Uterus (tissue), 4 donors: ENCODE results near the gene SEC14L1. TPM values are rescaled to one million over a fixed set of nuclear protein-coding genes. Genes with fewer than 3 reads are reported as not detected.

ENCODE experiments used
- DNase-seq, 2 donors: peaks; one replicate each; pipeline ENCODE4 v3.0.0-alpha.2; 2019 to 2020
- H3K27ac ChIP-seq, 2 donors: fragments of 200-600 bp; sonication (generic); 1 replicate in 1 of 2; 2 replicates in 1 of 2; pipeline ENCODE4 v1.5.1; 2016 to 2018
- H3K27me3 ChIP-seq, 2 donors: fragments of 200-600 bp; sonication (generic); one replicate each; pipeline ENCODE4 v1.5.1; 2018 to 2019; ENCODE audit warnings: control low read depth in 1 of 2
- H3K36me3 ChIP-seq, 2 donors: fragments of 200-600 bp; sonication (generic); one replicate each; pipeline ENCODE4 v1.5.1; 2019; ENCODE audit warnings: control low read depth in 1 of 2
- H3K4me1 ChIP-seq, 2 donors: fragments of 200-600 bp; sonication (generic); one replicate each; pipeline ENCODE4 v1.5.1; 2018 to 2019; ENCODE audit warnings: control low read depth in 1 of 2
- H3K4me3 ChIP-seq, 2 donors: fragments of 200-600 bp; sonication (generic); 1 replicate in 1 of 2; 2 replicates in 1 of 2; pipeline ENCODE4 v1.5.1; 2018 to 2019; ENCODE audit warnings: mild to moderate bottlenecking in 1 of 2
- H3K9me3 ChIP-seq, 2 donors: fragments of 200-600 bp; sonication (generic); one replicate each; pipeline ENCODE4 v1.5.1; 2019; ENCODE audit warnings: control low read depth in 1 of 2
- CTCF ChIP-seq, 4 experiments: fragments of 200-600 bp in 2 of 4; fragments of 450-650 bp in 2 of 4; sonication (generic) in 2 of 4; IDR thresholded peaks; one replicate each; pipeline ENCODE4 v1.5.1; 2016 to 2019; ENCODE audit warnings: antibody characterized with exemption in 4 of 4, mild to moderate bottlenecking in 2 of 4, moderate library complexity in 1 of 4
- POLR2A ChIP-seq, 2 donors: fragments of 450-650 bp; IDR thresholded peaks; one replicate each; pipeline ENCODE4 v1.6.1; 2016; ENCODE audit warnings: antibody characterized with exemption in 2 of 2, mild to moderate bottlenecking in 1 of 2, moderate library complexity in 1 of 2
- intact Hi-C: fragments of 100-400 bp; cut with DNase I; formaldehyde crosslinking; loops from one replicate; pipeline ENCODE4 v1.15.1; 2023; ENCODE audit warnings: low total_unique reads
- total RNA-seq, 4 donors: library from RNA; depleted of rRNA in 3 of 4; stranded (reverse); fragments of >200 nt in 3 of 4; gene quantifications; one replicate each; pipeline versions ENCODE4 v1.1.0 to v1.2.4, GENCODE V29; 2014 to 2023
- donor health status: DM: yes; HTN: yes; CAD: no.

The SEC14L1 gene
- total RNA-seq, 4 donors from 2014 or later: 38.2 to 128 (median 42.6) TPM

GRCh38 chr17:77140166-77140877 is 447 bp upstream of the SEC14L1 start:
- H3K4me3 ChIP-seq: peak overlapping the region; percentile 60 to 90
- H3K27ac ChIP-seq: peak overlapping the region; percentile 94 to 97
- peak; percentile 99 for DNase-seq
- no peaks in the 10 kb centered on the region for H3K4me1 ChIP-seq
- no peaks in the 10 kb centered on the region for H3K36me3 ChIP-seq
- no peaks in the 10 kb centered on the region for H3K9me3 ChIP-seq
- TF ChIP-seq POLR2A (IDR thresholded peaks at IDR 0.05): peak; percentile 98
- TF ChIP-seq CTCF (IDR thresholded peaks at IDR 0.05): peak in 3 of 4 experiments; percentile 2 to 30 (median 17)
- intact Hi-C loops: loop anchor here (10.0 kb wide), 1 partner anchor 364 kb away; no protein-coding TSS in a partner anchor
- no peaks in the 10 kb centered on the region for H3K27me3 ChIP-seq

GRCh38 chr17:77141846-77142449 is 1.2 kb downstream of the SEC14L1 start:
- TF ChIP-seq POLR2A (IDR thresholded peaks at IDR 0.05): no peak
- TF ChIP-seq CTCF (IDR thresholded peaks at IDR 0.05): no peak
- no peak for DNase-seq
- intact Hi-C loops: loop anchor here (10.0 kb wide), 1 partner anchor 363 kb away; no protein-coding TSS in a partner anchor
- Histone ChIP-seq H3K4me3 (peak overlapping the region; percentile 61 to 90), H3K9me3 (no peaks in the 10 kb centered on the region), H3K27me3 (no peaks in the 10 kb centered on the region), H3K4me1 (no peaks in the 10 kb centered on the region), H3K27ac (peak overlapping the region; percentile 86 to 93), H3K36me3 (no peaks in the 10 kb centered on the region)

- Histone ChIP-seq H3K9me3 (no peaks in the 10 kb centered on the region), H3K36me3 (no peaks in the 10 kb centered on the region), H3K4me1 (no peaks in the 10 kb centered on the region), H3K27me3 (no peaks in the 10 kb centered on the region), H3K27ac (peak overlapping the region; percentile 38 to 93), H3K4me3 (no peak overlapping the region)
- DNase-seq: no peak
- TF ChIP-seq CTCF (IDR thresholded peaks at IDR 0.05) (no peak), POLR2A (IDR thresholded peaks at IDR 0.05) (no peak)
- intact Hi-C loops: loop anchor here (10.0 kb wide), 1 partner anchor 362 kb away; no protein-coding TSS in a partner anchor
Observed at GRCh38 chr17:77142689-77143088, 1.9 kb downstream of the SEC14L1 start.

- Histone ChIP-seq H3K4me3 (no peak overlapping the region), H3K27me3 (no peaks in the 10 kb centered on the region), H3K36me3 (no peaks in the 10 kb centered on the region), H3K4me1 (no peaks in the 10 kb centered on the region), H3K9me3 (no peaks in the 10 kb centered on the region), H3K27ac (peak overlapping the region; percentile 38 to 93)
- TF ChIP-seq POLR2A (IDR thresholded peaks at IDR 0.05): no peak
- TF ChIP-seq CTCF (IDR thresholded peaks at IDR 0.05): no peak
- no peak for DNase-seq
- intact Hi-C loops: loop anchor here (10.0 kb wide), 1 partner anchor 361 kb away; no protein-coding TSS in a partner anchor
Observed at GRCh38 chr17:77143306-77143705, 2.5 kb downstream of the SEC14L1 start.

- H3K4me3 ChIP-seq: no peak overlapping the region
- no peaks in the 10 kb centered on the region for H3K36me3 ChIP-seq
- H3K4me1 ChIP-seq: no peaks in the 10 kb centered on the region
- TF ChIP-seq POLR2A (IDR thresholded peaks at IDR 0.05) (no peak), CTCF (IDR thresholded peaks at IDR 0.05) (no peak)
- no peak for DNase-seq
- H3K27ac ChIP-seq: peak overlapping the region; percentile 71 to 93
- no peaks in the 10 kb centered on the region for H3K27me3 ChIP-seq
- intact Hi-C loops: loop anchor here (10.0 kb wide), 1 partner anchor 361 kb away; no protein-coding TSS in a partner anchor
- no peaks in the 10 kb centered on the region for H3K9me3 ChIP-seq
Observed at GRCh38 chr17:77144227-77144626, 3.5 kb downstream of the SEC14L1 start.
